Measurements from ENCODE around the gene RALY.

RALY gene

DNA sequence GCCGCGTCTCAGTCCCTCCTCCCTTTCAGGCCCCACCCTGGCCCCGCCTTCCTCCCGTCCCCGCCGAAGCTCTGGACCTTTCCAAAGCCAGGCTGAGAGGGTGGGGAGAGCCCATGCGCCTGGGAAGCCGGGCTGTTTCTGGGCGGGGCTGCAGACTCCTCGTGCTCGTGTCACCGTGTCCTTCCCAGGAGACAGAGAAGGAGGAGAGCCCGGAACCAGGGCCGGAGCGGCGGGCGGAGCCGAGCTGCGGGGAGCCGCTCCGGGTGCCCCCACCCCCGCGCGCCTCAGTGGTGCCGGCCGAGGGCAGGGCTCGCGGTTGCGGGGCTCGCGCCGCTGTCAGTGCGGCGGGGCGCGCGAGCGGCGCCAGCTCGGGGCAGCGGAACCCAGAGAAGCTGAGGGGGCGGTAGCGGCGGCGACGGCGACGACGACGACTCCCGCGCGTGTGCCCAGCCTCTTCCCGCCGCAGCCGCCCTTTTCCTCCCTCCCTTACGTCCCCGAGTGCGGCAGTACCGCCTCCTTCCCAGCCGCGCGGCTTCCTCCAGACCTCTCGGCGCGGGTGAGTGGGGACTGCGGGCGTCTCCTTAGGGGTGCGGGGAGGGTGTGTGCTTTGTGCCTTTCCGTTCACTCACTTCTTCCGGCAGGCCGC lies at the start of gene RALY:
Gene RALY (plus strand): TSS at position 336 of the 646 bp plus-strand sequence. CDS start 78,164 bp downstream, outside the sequence.
- TF ChIP-seq CTCF (IDR thresholded peaks at IDR 0.05; ENCODE audit: insufficient read depth, low read depth, low read length, missing control alignments): no peak
- peak within 1 kb of the TSS; percentile 89 for H3K4me3 ChIP-seq (ENCODE audit: low read depth, low read length)
- DNase-seq (ENCODE audit: low read depth): peak; percentile 87

GRCh38 chr20:33944914-33945313 lies 48.8 kb upstream of the RALY start:
- no peak for DNase-seq (ENCODE audit: low read depth)

GRCh38 chr20:33945391-33946081 lies 48.2 kb upstream of the RALY start:
- no peak for TF ChIP-seq CTCF (IDR thresholded peaks at IDR 0.05; ENCODE audit: insufficient read depth, low read depth, low read length, missing control alignments)
- DNase-seq (ENCODE audit: low read depth): no peak
- no peak overlapping the region for H3K4me3 ChIP-seq (ENCODE audit: low read depth, low read length)

More at GRCh38 chr20:33944914-33945313, 48.8 kb upstream of the RALY start:
- TF ChIP-seq CTCF (IDR thresholded peaks at IDR 0.05; ENCODE audit: insufficient read depth, low read depth, low read length, missing control alignments): no peak
- H3K4me3 ChIP-seq (ENCODE audit: low read depth, low read length): no peak overlapping the region

- H3K4me3 ChIP-seq (ENCODE audit: low read depth, low read length): no peak overlapping the region
- peak; percentile 52 for TF ChIP-seq CTCF (IDR thresholded peaks at IDR 0.05; ENCODE audit: insufficient read depth, low read depth, low read length, missing control alignments)
- peak; percentile 64 for DNase-seq (ENCODE audit: low read depth)
Measured at GRCh38 chr20:33947709-33948295, 45.9 kb upstream of the RALY start.

DNA sequence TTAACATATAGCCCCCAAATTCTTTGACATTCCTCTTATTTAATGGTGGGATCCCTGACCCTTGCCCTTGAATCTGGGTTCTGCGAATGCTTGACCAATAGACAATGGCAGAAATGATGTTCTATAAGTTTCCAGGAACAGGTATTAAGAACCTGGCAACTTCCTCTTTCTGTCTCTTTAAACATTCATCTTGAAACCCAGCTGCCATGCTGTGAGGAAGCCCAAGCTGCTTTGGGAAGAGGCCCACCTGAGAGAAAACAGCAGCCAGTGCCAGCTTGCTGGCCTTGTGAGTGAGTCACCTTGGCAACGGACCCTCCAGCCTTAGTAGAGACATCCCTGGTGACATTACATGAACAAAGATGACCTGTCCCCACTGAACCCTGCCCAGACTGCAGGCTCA lies 45.2 kb upstream of the RALY start:
- no peak overlapping the region for H3K4me3 ChIP-seq (ENCODE audit: low read depth, low read length)
- peak; percentile 48 for DNase-seq (ENCODE audit: low read depth)
- no peak for TF ChIP-seq CTCF (IDR thresholded peaks at IDR 0.05; ENCODE audit: insufficient read depth, low read depth, low read length, missing control alignments)

DNA sequence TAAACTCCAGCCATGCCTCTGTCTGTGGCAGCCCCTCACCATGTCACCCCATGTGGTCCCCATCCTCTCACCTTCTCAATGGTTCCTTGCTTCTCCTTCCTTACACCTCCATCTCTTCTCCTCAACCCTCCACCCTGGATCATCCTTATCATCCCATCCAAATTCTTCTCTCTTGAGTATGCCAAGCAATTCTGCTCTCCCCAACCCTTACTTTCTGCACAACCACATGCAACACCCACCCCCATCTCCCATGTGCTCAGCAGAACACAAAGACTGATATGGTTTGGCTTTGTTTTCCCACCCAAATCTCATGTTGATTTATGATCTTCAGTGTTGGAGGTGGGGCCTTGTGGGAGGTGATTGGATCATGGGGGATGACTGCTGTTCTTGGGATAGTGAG lies 42.5 kb upstream of the RALY start:
- TF ChIP-seq CTCF (IDR thresholded peaks at IDR 0.05; ENCODE audit: insufficient read depth, low read depth, low read length, missing control alignments): no peak
- no peak for DNase-seq (ENCODE audit: low read depth)

More for the DNA sequence above, 42.5 kb upstream of the RALY start:
- no peak overlapping the region for H3K4me3 ChIP-seq (ENCODE audit: low read depth, low read length)
